B cell (primary cell): ENCODE results near the gene TMEM19. TPM values are rescaled to one million over a fixed set of nuclear protein-coding genes. Genes with fewer than 3 reads are reported as not detected.

Source experiments
- ATAC-seq: fragments of 200-7000 bp; cut with Tn5 transposase; one replicate; pipeline ENCODE4 v1.10.0; 2021; ENCODE audit warnings: low read depth, mild to moderate bottlenecking, moderate number of reproducible peaks, moderate library complexity
- CTCF ChIA-PET: fragments of 350-600 bp; sonication (Branson Sonifier 250); formaldehyde crosslinking; loops from one replicate; lab custom pipeline; 2021; ENCODE audit warnings: antibody characterized with exemption, inconsistent platforms; lab: Charles Lee
- POLR2A ChIA-PET: fragments of 350-600 bp; sonication (Branson Sonifier 250); formaldehyde crosslinking; loops from one replicate; lab custom pipeline; 2021; ENCODE audit warnings: antibody characterized with exemption; lab: Charles Lee
- DNase-seq: peaks from one replicate; pipeline ENCODE4 v3.0.0; 2013
- H2AFZ ChIP-seq: 2 replicates; pipeline ENCODE4 v1.6.1; 2012; ENCODE audit warnings: mild to moderate bottlenecking, low read depth, low read length; ENCODE audit not compliant: insufficient read depth, poor library complexity, severe bottlenecking
- H3K27ac ChIP-seq, 2 donors: 1 replicate in 1 of 2; 2 replicates in 1 of 2; pipeline ENCODE4 v1.5.1; 2012 to 2013; ENCODE audit warnings: low read length in 2 of 2, mild to moderate bottlenecking in 2 of 2, moderate library complexity in 1 of 2
- H3K27me3 ChIP-seq, 4 experiments: fragments of 200-600 bp in 1 of 4; sonication (generic) in 1 of 4; replicated peaks in 1 of 4; 1 replicate in 2 of 4; 2 replicates in 2 of 4; pipeline versions ENCODE4 v1.6.1 to v1.7.0; 2013 to 2016; ENCODE audit warnings: low read length in 3 of 4, mild to moderate bottlenecking in 2 of 4, mixed read lengths in 1 of 4, moderate library complexity in 1 of 4; ENCODE audit not compliant: insufficient read depth in 4 of 4, control insufficient read depth in 3 of 4; ENCODE audit errors: control extremely low read depth in 1 of 4
- H3K36me3 ChIP-seq, 2 experiments: replicated peaks in 1 of 2; 1 replicate in 1 of 2; 2 replicates in 1 of 2; pipeline versions ENCODE4 v1.6.1 to v1.7.1; 2013; ENCODE audit warnings: low read length in 1 of 2; ENCODE audit not compliant: insufficient read depth in 2 of 2, control insufficient read depth in 1 of 2; ENCODE audit errors: control extremely low read depth in 1 of 2, extremely low read depth in 1 of 2
- H3K4me1 ChIP-seq, 2 donors: fragments of 200-600 bp in 1 of 2; sonication (generic) in 1 of 2; 1 replicate in 1 of 2; 2 replicates in 1 of 2; pipeline versions ENCODE4 v1.5.1 to v1.6.1; 2013 to 2017; ENCODE audit warnings: low read length in 2 of 2; ENCODE audit not compliant: control insufficient read depth in 2 of 2, insufficient read depth in 2 of 2
- H3K4me2 ChIP-seq: replicated peaks from 2 replicates; pipeline ENCODE3; 2012; ENCODE audit warnings: mild to moderate bottlenecking, low read depth, low read length; ENCODE audit not compliant: poor library complexity, severe bottlenecking
- H3K4me3 ChIP-seq, 5 experiments: fragments of 200-600 bp in 1 of 5; sonication (generic) in 1 of 5; 1 replicate in 3 of 5; 2 replicates in 2 of 5; pipeline versions ENCODE4 v1.5.1 to v1.7.0; 2011 to 2016; ENCODE audit warnings: low read length in 4 of 5, mild to moderate bottlenecking in 4 of 5, low read depth in 2 of 5, control low read depth in 1 of 5, moderate library complexity in 1 of 5; ENCODE audit not compliant: insufficient read depth in 1 of 5; ENCODE audit errors: control extremely low read depth in 1 of 5, extremely low read depth in 1 of 5
- H3K79me2 ChIP-seq: fragments of 200-600 bp; sonication (generic); one replicate; pipeline ENCODE4 v1.6.0; 2016; ENCODE audit warnings: low read length; ENCODE audit not compliant: control insufficient read depth, insufficient read depth
- H3K9ac ChIP-seq: fragments of 200-600 bp; sonication (generic); 2 replicates; pipeline ENCODE4 v1.6.1; 2017; ENCODE audit warnings: mild to moderate bottlenecking, low read length, moderate library complexity
- H3K9me3 ChIP-seq, 3 donors: one replicate each; pipeline versions ENCODE4 v1.6.1 to v1.7.1; 2013; ENCODE audit warnings: low read length in 2 of 3; ENCODE audit not compliant: control insufficient read depth in 2 of 3, insufficient read depth in 1 of 3; ENCODE audit errors: control extremely low read depth in 1 of 3
- H4K20me1 ChIP-seq: 2 replicates; pipeline ENCODE4 v1.6.0; 2012; ENCODE audit warnings: mild to moderate bottlenecking, low read length; ENCODE audit not compliant: insufficient read depth, control insufficient read depth, poor library complexity, severe bottlenecking
- H3K27ac Mint-ChIP-seq: one replicate; pipeline ENCODE4 v1.8.0; 2021; ENCODE audit warnings: mixed read lengths
- H3K27me3 Mint-ChIP-seq: one replicate; pipeline ENCODE4 v1.8.0; 2021; ENCODE audit warnings: mixed read lengths
- H3K4me1 Mint-ChIP-seq: one replicate; pipeline ENCODE4 v1.8.0; 2021; ENCODE audit warnings: mixed read lengths
- H3K4me3 Mint-ChIP-seq: one replicate; pipeline ENCODE4 v1.8.0; 2021; ENCODE audit warnings: mixed read lengths
- H3K9me3 Mint-ChIP-seq: one replicate; pipeline ENCODE4 v1.8.0; 2022; ENCODE audit warnings: mixed read lengths; ENCODE audit not compliant: insufficient read depth
- EZH2 ChIP-seq: IDR thresholded peaks from 2 replicates; pipeline ENCODE4 v1.6.1; 2012; ENCODE audit warnings: borderline replicate concordance, low read depth, mild to moderate bottlenecking, moderate library complexity, low read length; ENCODE audit not compliant: insufficient read depth, poor library complexity, severe bottlenecking
- WGBS: methylation state at CpG from one replicate; pipeline ENCODE4 v1.1.5; 2013; ENCODE audit warnings: missing lambda C conversion rate; ENCODE audit not compliant: insufficient coverage; 5-methylcytosine and 5-hydroxymethylcytosine counted together
- intact Hi-C: fragments of 100-400 bp; cut with micrococcal nuclease; formaldehyde crosslinking; loops from one replicate; pipeline ENCODE4 v1.10.0; 2022
- polyA plus RNA-seq: library from polyadenylated mRNA; depleted of rRNA; stranded (reverse); fragments of >200 nt; gene quantifications from 2 replicates; pipeline ENCODE4 v1.2.3, GENCODE V29; 2012
- total RNA-seq, 2 donors: library from RNA; stranded (reverse); fragments of 120-200 nt in 1 of 2; gene quantifications; 1 replicate in 1 of 2; 2 replicates in 1 of 2; pipeline versions ENCODE4 v1.2.3 to v1.2.4, GENCODE V29; 2013 to 2022
- TF ChIP-seq, protein P1 (sequence below): fragments of 200-600 bp; IDR thresholded peaks from one replicate; pipeline ENCODE4 v1.8.0; 2022; ENCODE audit warnings: antibody characterized with exemption, mild to moderate bottlenecking

Gene TMEM19
- total and polyA plus RNA-seq, 2 donors (not counting 1 experiment from before 2014, with no cell fraction given) = 39.4 to 53.6 TPM

GRCh38 chr12:71727958-71728357 lies 42.1 kb downstream of the TMEM19 start:
- Histone ChIP-seq H3K36me3 (no peaks in the 10 kb centered on the region), H3K27me3 (no peaks in the 10 kb centered on the region), H2AFZ (no peak overlapping the region), H3K4me2 (no peak overlapping the region), H3K9ac (no peak overlapping the region), H3K4me1 (no peaks in the 10 kb centered on the region), H3K9me3 (no peaks in the 10 kb centered on the region), H3K79me2 (no peaks in the 10 kb centered on the region), H3K27ac (no peak overlapping the region), H3K4me3 (no peak overlapping the region), H4K20me1 (no peaks in the 10 kb centered on the region)
- no peak overlapping the region for H3K27ac Mint-ChIP-seq
- no CpG with 5 or more reads among the region's 5 CpGs for WGBS
- intact Hi-C loops = no loop called here
- CTCF ChIA-PET = no interaction called here
- no peaks in the 10 kb centered on the region for H3K9me3 Mint-ChIP-seq
- H3K4me1 Mint-ChIP-seq = no peaks in the 10 kb centered on the region
- H3K27me3 Mint-ChIP-seq = no peaks in the 10 kb centered on the region
- DNase-seq (no peak), ATAC-seq (no peak)
- POLR2A ChIA-PET = no interaction called here
- TF ChIP-seq EZH2 = no peak
- TF ChIP-seq, protein P1, sequence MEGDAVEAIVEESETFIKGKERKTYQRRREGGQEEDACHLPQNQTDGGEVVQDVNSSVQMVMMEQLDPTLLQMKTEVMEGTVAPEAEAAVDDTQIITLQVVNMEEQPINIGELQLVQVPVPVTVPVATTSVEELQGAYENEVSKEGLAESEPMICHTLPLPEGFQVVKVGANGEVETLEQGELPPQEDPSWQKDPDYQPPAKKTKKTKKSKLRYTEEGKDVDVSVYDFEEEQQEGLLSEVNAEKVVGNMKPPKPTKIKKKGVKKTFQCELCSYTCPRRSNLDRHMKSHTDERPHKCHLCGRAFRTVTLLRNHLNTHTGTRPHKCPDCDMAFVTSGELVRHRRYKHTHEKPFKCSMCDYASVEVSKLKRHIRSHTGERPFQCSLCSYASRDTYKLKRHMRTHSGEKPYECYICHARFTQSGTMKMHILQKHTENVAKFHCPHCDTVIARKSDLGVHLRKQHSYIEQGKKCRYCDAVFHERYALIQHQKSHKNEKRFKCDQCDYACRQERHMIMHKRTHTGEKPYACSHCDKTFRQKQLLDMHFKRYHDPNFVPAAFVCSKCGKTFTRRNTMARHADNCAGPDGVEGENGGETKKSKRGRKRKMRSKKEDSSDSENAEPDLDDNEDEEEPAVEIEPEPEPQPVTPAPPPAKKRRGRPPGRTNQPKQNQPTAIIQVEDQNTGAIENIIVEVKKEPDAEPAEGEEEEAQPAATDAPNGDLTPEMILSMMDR = no peak
- H3K4me3 Mint-ChIP-seq = no peak overlapping the region

GRCh38 chr12:71730936-71731335 lies 45.1 kb downstream of the TMEM19 start:
- H3K9me3 ChIP-seq = no peaks in the 10 kb centered on the region
- no peak overlapping the region for H3K4me2 ChIP-seq
- DNase-seq (no peak), ATAC-seq (no peak)
- intact Hi-C loops = no loop called here
- no peak overlapping the region for H3K4me3 ChIP-seq
- H3K79me2 ChIP-seq = no peaks in the 10 kb centered on the region
- no peak overlapping the region for H3K27ac Mint-ChIP-seq
- no peaks in the 10 kb centered on the region for H3K4me1 ChIP-seq
- H4K20me1 ChIP-seq = no peaks in the 10 kb centered on the region
- no peaks in the 10 kb centered on the region for H3K9me3 Mint-ChIP-seq
- ChIA-PET POLR2A (no interaction called here), CTCF (interaction anchor here (0.8 kb wide), 1 partner anchor 94 kb away, joined by 3 read pairs; no protein-coding TSS in a partner anchor)
- H3K27me3 Mint-ChIP-seq = no peaks in the 10 kb centered on the region
- H3K27ac ChIP-seq = no peak overlapping the region
- no peaks in the 10 kb centered on the region for H3K4me1 Mint-ChIP-seq
- no peak for TF ChIP-seq EZH2
- TF ChIP-seq, protein P1 = no peak
- H3K9ac ChIP-seq = no peak overlapping the region
- H3K4me3 Mint-ChIP-seq = no peak overlapping the region
- H3K36me3 ChIP-seq = no peaks in the 10 kb centered on the region
- 98% methylated on average over 5 of the region's 7 CpGs for WGBS
- H3K27me3 ChIP-seq = no peaks in the 10 kb centered on the region
- no peak overlapping the region for H2AFZ ChIP-seq
